Anterior cingulate cortex (tissue), 58 donors: Measurements from ENCODE around the gene EPB41.
"Not testable (repeated sequence)": the region's sequence is repeated elsewhere in the genome, so short reads cannot be mapped to it uniquely, and the experiment has no call there.

Experiments
- DNase-seq, 58 donors: peaks; one replicate each; lab custom pipeline; 2025; lab: John Stamatoyannopoulos, UW

The EPB41 gene

DNA sequence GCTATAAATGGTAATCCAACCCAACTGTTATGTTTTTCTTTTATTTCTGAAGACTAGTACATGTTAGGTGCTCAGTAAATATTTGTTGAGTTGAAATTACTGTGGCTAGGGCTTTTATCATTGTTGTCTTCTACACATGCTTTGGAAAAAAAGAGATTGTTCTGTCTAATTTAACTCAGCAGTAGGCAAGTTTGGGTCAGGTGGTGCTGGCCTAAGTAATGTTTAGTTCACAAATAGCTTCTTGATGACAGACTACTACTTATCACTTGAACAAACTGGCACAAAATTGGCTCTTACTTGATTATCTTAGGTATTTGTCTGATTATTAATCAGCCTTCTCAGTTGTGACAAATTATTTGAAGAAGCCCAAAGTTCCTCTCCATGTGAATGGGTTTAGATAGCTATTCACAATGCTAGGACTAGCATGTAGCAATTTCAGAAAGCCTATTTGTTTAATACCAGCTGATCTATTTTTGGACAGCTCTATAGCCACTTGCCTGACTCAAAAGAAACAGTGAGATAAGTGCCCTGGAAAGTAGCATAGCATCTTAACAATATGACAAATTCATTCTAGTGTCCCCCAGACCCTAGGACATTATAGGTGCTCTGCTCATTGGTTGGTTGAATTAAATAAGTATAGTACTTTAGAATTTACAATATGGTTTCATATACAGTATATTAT is 176.7 kb downstream of the EPB41 start:
- no peak for DNase-seq

DNA sequence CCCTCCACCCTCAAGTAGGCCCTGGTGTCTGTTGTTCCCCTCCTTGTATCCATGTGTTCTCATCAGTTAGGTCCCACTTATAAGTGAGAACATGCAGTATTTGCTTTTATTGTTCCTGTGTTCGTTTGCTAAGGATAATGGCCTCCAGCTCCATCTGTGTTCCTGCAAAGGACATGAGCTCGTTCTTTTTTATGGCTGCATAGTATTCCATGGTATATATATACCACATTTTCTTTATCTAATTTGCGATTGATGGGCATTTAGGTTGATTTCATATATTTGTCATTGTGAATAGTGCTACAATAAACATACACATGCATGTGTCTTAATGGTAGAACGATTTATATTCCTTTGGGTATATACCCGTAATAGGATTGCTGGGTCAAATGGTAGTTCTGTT is 178.3 kb downstream of the EPB41 start:
- DNase-seq = not testable (repeated sequence)

DNA sequence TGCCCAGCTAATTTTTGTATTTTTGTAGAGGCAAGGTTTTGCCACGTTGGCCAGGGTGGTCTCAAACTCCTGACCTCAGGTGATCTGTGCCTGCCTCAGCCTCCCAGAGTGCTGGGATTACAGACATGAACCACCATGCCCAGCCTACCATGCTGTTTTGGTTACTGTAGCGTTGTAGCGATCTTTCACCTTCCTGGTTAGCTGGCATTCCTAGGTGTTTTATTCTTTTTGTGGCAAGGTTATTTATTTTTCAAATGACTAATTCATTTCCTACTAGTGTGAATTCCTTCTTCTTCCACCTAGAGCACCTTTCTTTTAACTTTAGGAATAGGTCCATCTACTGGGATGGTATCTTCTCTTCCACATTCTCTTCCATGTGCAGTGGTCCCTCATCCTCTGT is 180.1 kb downstream of the EPB41 start:
- DNase-seq = no peak

DNA sequence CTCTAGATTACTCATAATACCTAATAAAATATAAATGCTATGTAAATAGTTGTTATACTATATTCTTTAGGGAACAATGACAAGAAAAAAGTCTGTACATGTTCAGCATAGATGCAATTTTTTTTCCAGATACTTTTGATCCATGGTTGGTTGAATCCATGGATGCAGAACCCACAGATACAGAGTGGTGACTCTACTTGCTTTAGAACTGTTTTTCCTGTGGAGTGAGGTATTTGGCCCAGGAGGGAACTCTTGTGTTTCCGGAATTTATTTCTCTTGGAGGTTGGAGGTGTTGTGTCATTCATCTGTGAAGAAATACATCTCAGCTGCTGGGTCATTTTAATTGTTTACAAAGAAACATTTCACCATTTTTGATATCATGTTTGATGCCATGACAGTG is 180.6 kb downstream of the EPB41 start:
- no peak for DNase-seq

DNA sequence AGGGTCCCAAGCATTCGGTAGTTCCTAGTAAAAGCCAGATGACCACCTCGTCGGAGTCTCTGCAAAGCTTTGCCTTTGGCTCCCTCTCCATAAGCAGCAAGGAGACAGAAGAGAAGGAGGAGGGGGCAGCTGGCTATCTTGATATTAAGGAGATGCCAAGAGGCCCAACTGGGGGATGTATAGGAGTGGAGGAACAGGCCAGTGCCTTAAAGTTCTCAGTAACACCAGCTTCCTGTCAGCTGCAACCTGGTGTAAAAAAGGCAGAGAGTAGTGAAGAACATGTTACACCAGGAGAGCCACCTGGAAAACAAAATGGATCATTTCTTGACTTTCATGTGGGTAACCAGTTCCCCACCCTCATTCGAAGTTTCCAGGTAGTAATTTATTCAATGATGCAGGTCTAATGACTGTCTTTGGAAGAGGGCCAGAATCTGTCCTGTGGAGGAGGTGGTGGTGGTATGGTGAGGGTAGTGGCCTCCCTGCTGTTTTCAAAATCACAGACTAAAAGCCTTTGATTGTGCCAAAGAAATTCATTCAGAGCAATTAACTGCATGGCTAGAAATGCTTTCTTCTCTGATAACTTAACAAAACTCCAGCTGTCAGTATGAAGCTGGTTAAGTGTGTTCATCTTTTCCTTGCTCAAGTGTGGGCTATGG is 182.0 kb downstream of the EPB41 start:
- no peak for DNase-seq

DNA sequence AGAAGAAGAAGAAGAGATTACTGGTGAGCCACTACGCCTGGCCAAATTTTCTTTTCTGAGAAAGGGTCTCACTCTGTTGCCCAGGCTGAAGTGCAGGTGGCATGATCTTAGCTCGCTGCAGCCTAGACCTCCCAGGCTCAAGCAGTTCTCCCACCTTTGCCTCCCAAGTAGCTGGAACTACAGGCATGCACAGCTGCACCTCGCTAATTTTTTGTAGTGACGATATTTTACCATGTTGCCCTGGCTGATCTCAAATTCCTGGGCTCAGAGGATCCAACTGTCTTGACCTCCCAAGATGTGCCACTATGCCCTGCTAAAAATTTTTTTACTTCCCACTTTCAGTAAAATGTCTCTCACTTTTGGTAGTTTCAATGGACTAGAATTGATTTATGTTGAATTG is 184.9 kb downstream of the EPB41 start:
- no peak for DNase-seq

DNA sequence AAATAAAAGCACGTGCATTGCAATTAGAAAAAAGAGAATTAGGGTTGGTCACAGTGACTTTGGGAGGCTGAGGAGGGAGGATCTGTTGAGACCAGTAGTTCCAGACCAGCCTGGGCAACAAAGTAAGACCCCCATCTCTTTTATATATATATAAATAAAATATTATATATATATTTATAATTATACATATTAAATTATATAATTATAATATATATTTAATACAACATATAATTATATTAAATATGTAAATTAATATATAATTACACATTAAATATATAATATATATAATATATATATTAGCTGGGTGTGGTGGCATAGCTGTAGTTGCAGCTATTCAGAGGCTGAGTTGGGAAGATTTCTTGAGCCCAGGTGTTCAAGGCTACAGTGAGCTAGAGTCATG is 186.1 kb downstream of the EPB41 start:
- DNase-seq = no peak

DNA sequence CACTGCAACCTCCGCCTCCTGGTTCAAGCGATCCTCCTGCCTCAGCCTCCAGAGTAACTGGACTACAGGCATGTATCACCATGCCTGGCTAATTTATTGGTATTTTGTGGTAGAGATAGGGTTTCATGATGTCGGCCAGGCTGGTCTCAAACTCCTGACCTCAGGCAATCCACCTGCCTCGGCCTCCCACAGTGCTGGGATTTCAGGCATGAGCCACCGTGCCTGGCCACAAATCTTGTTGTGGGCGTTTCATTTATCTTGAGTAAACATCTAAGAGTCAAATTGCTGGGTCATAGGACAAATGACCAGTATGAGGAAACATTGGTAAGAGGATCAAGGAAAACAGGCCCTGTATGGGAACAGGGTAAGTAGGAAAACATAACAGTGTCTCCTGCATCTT is 191.5 kb downstream of the EPB41 start:
- no peak for DNase-seq

DNA sequence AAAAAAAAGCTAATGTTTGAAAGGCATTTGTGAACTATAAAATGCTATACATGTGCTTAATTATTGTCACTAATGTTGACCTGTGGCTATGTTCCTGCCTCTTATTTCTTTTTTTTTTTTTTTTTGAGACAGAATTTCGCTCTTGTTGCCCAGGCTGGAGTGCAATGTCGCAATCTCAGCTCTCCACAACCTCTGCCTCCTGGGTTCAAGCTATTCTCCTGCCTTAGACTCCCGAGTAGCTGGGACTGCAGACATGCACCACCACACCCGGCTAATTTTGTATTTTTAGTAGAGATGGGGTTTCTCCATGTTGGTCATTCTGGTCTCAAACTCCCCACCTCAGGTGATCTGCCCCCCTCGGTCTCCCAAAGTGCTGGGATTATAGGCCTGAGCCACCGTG is 193.7 kb downstream of the EPB41 start:
- not testable (repeated sequence) for DNase-seq

DNA sequence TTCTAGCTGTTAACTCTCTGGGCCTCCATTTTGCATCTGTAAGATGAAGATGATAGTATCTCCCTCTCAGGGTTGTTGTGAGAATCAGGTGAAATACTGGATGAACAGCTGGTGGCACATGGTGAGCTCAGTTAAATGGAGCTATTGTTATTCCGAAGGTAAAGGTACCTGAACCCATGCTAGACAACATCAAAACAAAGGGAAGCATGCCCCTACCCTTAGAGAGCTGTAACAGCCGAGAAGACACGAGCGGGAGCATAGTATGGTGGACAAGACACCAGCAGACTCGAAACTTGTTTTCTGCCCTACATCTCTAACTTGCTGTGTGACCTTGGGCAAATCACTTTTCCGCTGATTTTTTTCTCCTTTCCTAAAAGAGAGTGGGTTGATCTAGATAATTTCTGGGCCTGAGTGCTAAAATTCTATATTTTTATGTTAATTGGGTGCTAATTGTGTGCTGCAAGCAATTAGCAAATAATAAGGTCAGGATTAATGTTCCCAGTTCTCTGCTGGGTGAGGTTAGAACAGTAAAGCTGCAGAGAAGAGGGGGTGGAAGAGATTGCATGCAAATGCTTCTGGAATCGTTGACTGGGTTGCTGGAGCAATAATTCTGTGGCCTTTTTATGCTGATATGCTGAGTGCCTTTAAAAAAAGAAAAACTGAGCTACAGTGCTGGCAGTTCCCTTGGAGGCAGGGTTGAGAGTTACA is 198.5 kb downstream of the EPB41 start:
- no peak for DNase-seq

DNA sequence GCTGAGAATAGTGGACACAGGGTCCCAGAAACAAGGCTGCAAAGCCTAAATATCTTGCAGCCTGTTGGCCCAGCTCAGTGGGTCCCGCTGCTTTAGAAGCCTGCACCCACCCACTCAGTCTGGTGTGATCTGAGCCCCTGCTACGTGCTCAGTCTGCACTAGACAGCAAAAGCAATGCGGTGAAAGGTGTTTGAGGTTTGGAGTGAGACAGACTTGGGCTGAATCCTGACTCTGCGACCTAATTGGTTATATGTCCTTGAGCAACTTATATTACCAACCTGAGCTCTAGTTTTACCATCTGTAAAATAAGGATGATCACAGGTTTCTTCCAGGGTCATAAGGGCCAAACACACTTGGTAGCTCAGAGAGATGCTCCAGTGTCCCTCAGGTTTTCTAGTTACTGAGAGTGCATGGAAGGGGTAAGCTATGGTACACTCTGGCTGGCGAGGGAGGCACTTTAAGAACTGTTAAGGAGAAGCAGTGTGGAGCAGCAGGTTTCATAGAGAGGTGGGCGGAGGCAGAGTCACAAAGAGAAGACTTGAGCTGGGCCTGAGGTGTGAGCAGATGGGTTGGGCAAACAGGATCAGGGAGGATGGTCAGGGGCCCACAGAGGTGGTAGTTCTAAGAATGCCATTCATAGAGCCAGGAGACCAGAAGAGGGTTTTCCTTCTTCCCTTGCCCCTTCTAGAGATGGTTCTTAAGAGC is 199.2 kb downstream of the EPB41 start:
- DNase-seq = no peak

DNA sequence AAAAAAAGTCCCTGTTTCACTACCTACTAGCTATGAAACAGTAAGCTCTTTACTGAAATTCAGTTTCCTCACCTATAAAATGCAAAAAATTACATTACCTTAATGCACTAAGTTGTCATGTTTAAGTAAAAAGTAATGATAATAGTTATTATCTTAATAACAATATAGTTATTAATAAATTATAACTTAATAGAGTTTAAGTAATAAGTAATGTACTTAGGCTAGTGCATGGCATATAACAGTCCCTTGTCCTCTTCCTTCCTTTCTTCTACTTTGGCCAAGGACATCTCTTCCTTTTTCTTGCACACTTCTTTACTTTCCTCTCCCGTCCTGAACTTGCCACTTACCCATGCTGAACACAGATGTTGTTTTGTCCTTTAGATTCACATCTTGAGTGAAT is 200.3 kb downstream of the EPB41 start:
- no peak for DNase-seq

DNA sequence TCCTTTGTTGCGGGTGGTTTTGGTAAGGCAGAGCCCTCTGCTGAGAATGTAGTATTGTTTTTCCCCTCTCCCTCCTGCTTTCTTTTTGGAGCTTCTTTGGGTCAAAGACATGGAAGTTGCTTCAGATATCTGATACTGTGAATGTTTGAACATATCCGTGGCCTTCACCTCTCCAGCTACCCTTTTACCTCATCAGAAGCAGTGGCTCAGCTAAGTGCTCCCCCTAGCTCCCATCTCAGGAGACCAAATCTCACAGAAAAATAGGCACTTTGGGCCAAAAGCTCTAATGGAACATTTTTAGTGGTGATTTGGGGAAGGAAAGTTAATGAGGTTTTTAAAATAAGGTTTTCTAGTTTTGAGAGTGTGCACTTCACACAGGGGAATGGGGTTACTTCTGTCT is 203.0 kb downstream of the EPB41 start:
- DNase-seq = no peak

DNA sequence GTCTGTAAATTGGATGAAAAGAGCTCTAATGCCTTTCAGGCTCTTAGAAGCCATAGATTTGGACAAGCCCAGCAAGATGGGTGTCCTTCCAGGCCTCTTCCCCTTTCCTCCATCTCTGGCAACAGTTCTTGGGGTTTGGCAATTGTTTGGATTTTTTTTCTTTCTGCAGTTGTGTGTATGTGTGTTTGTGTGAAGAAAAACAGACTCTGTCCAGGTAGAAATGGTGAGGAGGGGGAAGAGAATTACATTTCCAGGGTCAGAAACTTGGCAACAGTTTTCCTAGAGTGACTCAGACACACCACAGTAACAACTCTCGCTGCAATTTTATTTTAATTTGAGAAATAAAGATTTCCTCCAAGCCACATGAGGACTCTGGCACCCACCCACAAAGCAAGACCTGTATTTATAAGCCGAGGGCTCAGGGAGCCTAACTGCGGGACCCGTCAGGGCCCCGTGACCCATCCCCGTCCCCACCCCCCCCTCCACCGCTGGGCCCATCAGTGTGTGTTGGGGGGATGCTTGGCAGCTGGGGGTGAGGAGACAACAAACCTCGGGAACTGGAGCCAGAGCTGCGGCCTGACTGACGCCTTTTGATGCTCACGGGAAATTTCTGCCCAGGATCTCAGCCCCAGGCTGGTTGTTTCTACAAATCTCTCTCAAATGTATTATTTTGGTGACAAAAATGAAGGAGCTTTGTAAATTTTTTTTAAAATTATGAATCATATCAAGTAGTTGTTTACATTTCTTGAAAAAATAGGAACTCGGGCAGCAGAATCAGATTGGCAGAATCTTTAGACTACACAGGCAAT is 205.0 kb downstream of the EPB41 start:
- no peak for DNase-seq

DNA sequence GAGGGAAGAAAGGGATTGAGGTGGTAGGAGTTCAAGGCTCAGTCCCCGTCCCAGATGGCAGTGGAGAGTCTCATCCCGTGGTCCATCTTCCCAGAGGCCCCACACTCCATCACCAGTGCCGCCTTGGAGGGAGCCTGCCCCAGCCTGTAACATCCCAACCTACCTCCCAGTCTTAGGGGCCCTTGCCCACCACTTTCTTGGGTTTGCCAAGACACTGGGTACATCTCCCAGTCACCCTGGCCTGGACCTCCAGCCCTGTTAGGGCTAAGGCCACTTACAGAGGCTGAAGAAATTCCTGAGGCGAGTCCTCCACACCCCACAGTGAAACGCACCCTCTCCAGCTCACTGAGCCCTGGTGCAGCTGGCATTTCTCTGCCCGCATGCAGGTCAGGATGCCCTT is 206.0 kb downstream of the EPB41 start:
- no peak for DNase-seq

DNA sequence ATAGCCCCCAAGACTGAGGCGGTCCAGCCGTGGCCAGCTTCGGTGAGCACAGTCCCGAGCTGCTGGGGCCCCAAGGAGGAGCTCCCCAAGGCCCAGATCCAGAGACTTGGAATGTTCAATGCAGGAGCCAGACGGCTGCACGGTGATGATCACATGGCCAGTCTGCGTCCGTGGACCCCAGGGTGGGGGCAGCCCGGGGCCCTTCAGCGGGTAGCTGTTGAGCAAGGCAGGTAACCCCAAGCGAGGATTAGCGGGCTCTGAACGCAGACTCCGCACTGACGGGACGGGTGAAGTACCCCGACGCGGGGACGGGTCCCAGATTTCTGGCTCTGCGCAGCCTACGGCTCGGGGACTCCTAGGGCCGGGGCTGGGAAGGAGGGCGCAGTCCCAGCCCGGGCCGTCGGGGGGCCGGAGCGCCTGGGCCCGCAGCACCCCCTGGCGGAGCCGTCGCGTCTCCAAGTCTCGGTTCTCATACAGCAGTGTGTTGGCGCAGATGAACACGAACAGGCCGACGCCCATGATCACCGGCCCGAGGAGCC is 206.6 kb downstream of the EPB41 start:
- DNase-seq = no peak

DNA sequence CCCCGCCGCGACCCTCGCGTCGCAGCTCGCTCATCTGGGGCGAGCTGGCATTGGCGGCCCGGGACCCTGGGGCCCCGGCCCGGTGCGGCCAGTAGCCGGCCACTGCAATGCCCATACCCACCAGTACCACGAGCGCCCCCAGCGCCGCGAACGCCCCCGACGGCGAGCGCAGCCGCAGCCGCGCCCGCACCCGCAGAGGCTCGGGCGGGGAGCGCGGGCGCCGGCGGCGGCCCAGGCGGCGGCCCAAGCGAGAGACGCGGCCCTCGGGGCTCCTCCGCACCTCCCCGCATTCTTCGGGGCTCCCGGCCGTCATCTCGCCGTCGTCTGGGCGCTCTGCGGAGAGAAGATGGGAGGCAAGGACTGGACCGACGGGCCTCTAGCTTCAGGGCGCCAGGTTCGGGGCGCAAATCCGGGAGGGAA is 207.2 kb downstream of the EPB41 start:
- DNase-seq = no peak

DNA sequence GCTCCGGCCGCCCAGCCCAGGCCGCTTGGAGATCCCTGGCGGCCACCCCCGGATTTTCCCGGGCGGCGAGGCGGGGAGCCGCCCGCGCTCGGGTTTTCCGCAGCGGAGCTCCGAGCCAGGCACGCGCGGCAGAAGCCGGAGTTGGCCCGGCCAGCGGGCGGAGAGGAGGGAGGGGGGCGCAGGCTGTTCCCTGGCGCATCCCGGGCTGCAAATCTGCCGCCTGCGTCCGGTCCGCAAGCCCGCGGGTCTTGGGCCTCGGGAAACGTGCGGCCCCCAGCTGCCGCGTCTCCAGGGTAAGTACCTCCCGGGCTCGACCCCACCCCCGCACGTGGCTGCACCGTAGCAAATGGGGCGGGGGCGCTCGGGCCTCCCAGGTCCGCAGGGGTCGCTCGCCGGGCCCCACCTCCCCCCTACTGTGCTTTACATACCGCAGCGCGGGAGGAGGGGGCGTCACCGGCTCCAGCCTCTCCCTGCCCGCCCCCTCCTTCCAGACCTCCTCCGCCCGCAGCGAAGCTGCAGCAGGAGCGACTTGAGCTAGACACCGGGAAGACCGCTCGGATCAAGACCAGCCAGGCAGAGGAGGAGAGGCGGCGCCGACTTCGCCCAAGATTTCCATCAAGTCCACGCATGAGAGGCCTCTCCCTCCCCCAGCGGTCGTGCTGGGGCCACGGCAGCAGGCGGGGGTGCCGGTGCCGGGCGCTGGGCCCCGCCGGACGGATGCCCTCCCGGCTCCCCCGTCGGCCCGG is 207.7 kb downstream of the EPB41 start:
- DNase-seq = peak in 1 of 58 donors; percentile 10

DNA sequence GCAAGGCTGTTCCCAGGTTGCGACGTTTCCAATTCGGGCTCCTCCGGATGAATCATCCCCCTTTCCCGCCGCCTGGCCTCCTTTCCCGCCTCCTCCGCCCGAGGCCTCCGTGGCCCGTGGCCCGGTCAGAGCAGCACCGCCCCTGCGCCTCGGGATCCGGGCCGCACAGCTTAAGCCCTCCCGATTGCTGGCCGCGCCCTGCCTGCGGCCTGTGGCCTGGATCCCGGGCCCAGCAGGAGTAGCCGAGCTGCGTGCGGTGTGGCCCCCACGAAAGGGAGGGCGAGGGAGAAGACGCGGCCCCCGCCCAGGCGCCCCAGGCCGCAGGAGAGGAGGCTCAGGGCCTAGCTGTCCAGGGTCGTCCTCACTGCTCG is 208.3 kb downstream of the EPB41 start:
- DNase-seq = no peak
